Measurements from ENCODE around the gene ITPKC. TPM values are rescaled to one million over a fixed set of nuclear protein-coding genes. Genes with fewer than 3 reads are reported as not detected.

Gene ITPKC
- total and polyA plus RNA-seq, 2 of the 13 experiments (the other 11 are each of a cell fraction or from before 2014, with no cell fraction given), result 6.9 to 11.2 TPM

- TF ChIP-seq, protein P1, sequence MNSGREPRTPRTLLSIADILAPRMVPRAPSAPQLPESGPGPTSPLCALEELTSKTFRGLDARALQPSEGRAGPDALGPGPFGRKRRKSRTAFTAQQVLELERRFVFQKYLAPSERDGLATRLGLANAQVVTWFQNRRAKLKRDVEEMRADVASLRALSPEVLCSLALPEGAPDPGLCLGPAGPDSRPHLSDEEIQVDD (CRISPR knock-in tag; IDR thresholded peaks at IDR 0.05; ENCODE audit: borderline replicate concordance), result no peak
- TF ChIP-seq ZNF441 (CRISPR knock-in tag; IDR thresholded peaks at IDR 0.05; ENCODE audit: borderline replicate concordance) (no peak; the same call in 1 of the 2 replicates), NPAS2 (CRISPR knock-in tag; IDR thresholded peaks at IDR 0.05; ENCODE audit: borderline replicate concordance) (no peak), ZBTB42 (CRISPR knock-in tag; IDR thresholded peaks at IDR 0.05) (0 out of 2 replicates have a peak, but pooled peaks have one; percentile 61), STAT5B (CRISPR knock-in tag; IDR thresholded peaks at IDR 0.05) (no peak), ZC3H13 (CRISPR knock-in tag; IDR thresholded peaks at IDR 0.05) (0 out of 2 replicates have a peak, but pooled peaks have one; percentile 48), ZNF225 (CRISPR knock-in tag; IDR thresholded peaks at IDR 0.05) (no peak), ZNF460 (CRISPR knock-in tag; IDR thresholded peaks at IDR 0.05; ENCODE audit: borderline replicate concordance) (no peak), CEBPZ (IDR thresholded peaks at IDR 0.05; ENCODE audit: low read length) (0 out of 2 replicates have a peak, but pooled peaks have one; percentile 24), FOXC1 (CRISPR knock-in tag; IDR thresholded peaks at IDR 0.05; ENCODE audit: borderline replicate concordance) (0 out of 2 replicates have a peak, but pooled peaks have one; percentile 30), ZNF614 (CRISPR knock-in tag; IDR thresholded peaks at IDR 0.05; ENCODE audit: borderline replicate concordance) (no peak), HMG20A (CRISPR knock-in tag; IDR thresholded peaks at IDR 0.05; ENCODE audit: borderline replicate concordance) (no peak), ISL2 (CRISPR knock-in tag; IDR thresholded peaks at IDR 0.05) (no peak)
- TF ChIP-seq, protein P2, sequence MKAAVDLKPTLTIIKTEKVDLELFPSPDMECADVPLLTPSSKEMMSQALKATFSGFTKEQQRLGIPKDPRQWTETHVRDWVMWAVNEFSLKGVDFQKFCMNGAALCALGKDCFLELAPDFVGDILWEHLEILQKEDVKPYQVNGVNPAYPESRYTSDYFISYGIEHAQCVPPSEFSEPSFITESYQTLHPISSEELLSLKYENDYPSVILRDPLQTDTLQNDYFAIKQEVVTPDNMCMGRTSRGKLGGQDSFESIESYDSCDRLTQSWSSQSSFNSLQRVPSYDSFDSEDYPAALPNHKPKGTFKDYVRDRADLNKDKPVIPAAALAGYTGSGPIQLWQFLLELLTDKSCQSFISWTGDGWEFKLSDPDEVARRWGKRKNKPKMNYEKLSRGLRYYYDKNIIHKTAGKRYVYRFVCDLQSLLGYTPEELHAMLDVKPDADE (CRISPR knock-in tag; IDR thresholded peaks at IDR 0.05), result no peak
- TF ChIP-seq, protein P3, sequence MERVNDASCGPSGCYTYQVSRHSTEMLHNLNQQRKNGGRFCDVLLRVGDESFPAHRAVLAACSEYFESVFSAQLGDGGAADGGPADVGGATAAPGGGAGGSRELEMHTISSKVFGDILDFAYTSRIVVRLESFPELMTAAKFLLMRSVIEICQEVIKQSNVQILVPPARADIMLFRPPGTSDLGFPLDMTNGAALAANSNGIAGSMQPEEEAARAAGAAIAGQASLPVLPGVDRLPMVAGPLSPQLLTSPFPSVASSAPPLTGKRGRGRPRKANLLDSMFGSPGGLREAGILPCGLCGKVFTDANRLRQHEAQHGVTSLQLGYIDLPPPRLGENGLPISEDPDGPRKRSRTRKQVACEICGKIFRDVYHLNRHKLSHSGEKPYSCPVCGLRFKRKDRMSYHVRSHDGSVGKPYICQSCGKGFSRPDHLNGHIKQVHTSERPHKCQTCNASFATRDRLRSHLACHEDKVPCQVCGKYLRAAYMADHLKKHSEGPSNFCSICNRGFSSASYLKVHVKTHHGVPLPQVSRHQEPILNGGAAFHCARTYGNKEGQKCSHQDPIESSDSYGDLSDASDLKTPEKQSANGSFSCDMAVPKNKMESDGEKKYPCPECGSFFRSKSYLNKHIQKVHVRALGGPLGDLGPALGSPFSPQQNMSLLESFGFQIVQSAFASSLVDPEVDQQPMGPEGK (CRISPR knock-in tag; IDR thresholded peaks at IDR 0.05), result peak; percentile 49; the same call in 1 of the 2 replicates
- TF ChIP-seq, protein P4, sequence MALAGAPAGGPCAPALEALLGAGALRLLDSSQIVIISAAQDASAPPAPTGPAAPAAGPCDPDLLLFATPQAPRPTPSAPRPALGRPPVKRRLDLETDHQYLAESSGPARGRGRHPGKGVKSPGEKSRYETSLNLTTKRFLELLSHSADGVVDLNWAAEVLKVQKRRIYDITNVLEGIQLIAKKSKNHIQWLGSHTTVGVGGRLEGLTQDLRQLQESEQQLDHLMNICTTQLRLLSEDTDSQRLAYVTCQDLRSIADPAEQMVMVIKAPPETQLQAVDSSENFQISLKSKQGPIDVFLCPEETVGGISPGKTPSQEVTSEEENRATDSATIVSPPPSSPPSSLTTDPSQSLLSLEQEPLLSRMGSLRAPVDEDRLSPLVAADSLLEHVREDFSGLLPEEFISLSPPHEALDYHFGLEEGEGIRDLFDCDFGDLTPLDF (CRISPR knock-in tag; IDR thresholded peaks at IDR 0.05), result peak; percentile 96
- TF ChIP-seq, protein P5, sequence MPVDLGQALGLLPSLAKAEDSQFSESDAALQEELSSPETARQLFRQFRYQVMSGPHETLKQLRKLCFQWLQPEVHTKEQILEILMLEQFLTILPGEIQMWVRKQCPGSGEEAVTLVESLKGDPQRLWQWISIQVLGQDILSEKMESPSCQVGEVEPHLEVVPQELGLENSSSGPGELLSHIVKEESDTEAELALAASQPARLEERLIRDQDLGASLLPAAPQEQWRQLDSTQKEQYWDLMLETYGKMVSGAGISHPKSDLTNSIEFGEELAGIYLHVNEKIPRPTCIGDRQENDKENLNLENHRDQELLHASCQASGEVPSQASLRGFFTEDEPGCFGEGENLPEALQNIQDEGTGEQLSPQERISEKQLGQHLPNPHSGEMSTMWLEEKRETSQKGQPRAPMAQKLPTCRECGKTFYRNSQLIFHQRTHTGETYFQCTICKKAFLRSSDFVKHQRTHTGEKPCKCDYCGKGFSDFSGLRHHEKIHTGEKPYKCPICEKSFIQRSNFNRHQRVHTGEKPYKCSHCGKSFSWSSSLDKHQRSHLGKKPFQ (CRISPR knock-in tag; IDR thresholded peaks at IDR 0.05; ENCODE audit: insufficient replicate concordance), result no peak
Measured at GRCh38 chr19:40750058-40750873, 33.4 kb downstream of the ITPKC start, which contains the start of gene ACTMAP (continued).

Measured in HepG2 (cell line).